GM12873 (cell line): ENCODE results near the gene JCHAIN.

ENCODE experiments used
- CTCF ChIP-seq: IDR thresholded peaks from 2 replicates; pipeline ENCODE4 v1.5.1; 2012; ENCODE audit warnings: low read depth, mild to moderate bottlenecking, moderate library complexity, low read length, control low read depth; ENCODE audit not compliant: insufficient read depth; ENCODE audit errors: missing control alignments

JCHAIN gene

DNA sequence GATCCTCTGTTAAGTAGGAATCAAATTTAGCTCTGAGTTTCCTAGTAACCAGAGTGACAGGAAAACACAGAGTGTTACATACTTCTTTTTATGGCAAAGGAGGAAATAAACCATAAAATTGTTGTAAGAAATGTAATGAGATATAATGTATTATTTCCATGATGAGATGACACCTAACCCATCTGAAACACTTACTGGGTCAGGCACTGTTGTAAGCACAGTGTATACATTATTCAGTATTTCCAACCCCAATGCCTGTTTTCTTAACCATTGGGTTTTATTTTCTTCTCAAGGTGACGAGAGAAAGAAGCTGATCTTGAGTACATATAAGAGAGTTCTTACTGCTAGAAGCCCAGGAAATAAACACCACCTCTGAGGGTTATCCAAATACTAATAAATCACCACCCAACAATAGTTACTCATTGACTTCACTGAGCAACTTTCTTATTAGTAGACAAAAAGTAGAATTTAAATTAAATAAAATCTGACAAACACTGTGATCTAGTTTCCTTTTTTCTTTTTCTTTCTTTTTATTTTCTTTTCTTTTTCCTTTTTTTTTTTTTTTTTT is 42.0 kb downstream of the JCHAIN start:
- no peak for TF ChIP-seq CTCF

- TF ChIP-seq CTCF, result no peak
These were observed 43.0 kb downstream of the JCHAIN start for GRCh38 chr4:70623323-70623722.

DNA sequence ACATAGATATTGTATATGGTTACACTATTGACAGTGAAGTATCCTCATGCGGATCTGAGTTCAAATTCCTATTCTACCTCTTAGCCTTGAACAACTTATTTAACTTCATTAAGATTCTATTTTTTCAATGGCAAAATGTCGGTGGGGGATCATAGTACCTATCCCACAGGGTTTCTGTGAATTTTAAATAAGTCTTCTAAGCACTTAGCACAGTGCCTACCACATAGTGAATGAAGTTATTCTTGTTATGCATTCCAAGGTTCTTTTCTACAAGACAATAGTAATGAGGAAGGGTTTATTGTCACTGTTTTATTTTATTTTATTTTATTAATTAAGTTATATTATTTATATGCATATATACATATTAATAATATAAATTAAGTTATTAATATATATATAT is 46.5 kb downstream of the JCHAIN start:
- TF ChIP-seq CTCF, result no peak

DNA sequence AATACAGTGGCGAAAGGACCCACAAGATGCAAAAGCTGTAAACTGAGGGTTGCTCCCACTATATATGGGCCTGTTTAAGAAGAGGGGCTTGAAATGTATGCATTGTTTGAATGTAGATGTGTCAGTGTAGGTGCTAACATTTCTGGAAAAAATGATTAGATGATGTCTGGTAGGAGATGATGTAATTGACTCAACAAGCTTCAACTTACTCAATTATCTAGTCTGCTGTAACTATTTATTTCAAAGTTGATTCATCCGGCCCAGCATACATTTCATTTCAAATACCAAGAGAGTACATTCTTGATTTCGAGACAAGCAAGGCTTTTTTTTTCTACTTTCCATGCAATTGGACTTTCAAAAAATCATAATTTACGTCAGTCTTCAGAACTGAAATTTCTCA is 47.0 kb downstream of the JCHAIN start:
- TF ChIP-seq CTCF, result no peak

GRCh38 chr4:70614184-70614555 is 52.1 kb downstream of the JCHAIN start:
- no peak for TF ChIP-seq CTCF

DNA sequence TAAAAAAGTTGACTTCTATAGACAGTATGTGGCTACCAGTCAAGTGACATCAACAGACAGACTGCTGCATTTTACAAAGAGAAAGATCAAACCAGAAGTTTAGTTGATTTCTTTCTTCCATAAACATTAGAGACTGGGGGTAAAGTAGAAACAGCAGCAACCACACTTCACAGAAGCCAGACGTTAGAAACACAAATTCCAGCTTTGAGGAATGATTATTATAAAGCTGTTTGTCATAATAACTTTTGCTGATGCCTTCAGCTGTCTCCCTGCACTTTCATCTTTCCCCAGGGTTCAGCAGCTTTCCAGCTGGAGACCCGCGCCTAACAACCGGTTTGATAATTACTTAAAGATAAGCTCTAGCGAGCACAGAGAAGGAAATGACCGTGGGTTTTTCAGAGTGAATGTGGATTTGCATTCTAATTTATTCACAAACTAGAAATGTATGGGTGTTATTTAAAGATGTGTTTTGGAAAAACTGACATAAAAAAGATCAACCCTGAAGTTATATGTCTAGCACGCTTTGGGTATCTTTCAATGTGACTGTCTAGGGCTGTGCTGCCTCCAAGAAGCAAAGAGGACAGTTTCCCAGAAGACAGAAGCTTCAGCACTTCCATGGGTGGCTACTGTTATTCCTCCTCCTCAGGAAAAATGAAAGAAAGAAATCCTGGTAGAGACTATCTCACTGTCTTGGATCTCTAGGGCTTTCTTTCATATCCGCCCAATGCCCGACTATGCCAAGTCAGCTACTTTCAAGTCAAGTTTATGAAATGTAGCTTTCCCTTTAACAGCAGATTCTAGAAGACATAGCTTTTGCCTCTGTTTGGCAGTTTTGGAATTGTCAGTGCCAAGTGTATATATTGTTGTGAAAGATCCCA is 52.8 kb downstream of the JCHAIN start:
- no peak for TF ChIP-seq CTCF

DNA sequence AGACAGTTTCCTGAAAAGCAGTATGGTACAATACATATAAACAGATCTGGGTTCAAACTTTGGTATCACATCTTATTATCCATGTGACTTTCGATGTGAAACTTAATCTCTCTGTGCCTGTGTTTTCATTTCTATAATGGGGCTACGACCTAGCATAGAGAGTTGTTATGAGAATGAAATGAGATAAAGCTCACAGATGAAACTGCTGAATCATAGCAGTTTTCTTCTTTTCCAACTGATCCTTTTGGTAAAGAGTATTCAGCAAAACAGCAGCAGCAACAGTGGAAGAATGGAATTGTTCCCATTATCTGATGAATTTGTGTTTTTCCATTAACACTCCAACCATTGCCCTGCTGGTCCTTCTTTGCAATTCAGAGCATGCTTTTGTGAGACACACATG is 58.0 kb downstream of the JCHAIN start:
- TF ChIP-seq CTCF, result no peak
